Measurements from ENCODE around the gene PICK1.

PICK1 gene

DNA sequence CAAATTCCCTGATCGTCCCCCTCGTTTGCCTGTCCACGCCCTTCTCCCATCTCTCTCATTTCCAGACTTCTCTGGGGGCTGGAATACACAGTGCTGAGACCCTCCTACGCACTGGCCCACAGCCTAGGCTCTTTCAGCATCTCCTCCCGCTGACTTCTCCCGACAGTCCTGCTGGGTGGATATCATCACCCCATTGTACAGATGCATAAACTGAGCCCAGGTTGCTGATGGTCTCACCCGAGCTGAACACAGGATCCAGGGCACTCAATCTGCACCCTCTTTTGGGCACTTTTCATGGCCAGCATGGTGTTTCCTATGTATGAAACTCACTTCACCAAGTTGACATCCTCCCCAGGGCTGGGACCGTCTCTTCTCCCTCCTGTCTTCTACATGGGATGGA, 31.7 kb upstream of the PICK1 start (continued):
- TF ChIP-seq ZBTB20 (tag by site-specific recombination; IDR thresholded peaks at IDR 0.05): no peak

DNA sequence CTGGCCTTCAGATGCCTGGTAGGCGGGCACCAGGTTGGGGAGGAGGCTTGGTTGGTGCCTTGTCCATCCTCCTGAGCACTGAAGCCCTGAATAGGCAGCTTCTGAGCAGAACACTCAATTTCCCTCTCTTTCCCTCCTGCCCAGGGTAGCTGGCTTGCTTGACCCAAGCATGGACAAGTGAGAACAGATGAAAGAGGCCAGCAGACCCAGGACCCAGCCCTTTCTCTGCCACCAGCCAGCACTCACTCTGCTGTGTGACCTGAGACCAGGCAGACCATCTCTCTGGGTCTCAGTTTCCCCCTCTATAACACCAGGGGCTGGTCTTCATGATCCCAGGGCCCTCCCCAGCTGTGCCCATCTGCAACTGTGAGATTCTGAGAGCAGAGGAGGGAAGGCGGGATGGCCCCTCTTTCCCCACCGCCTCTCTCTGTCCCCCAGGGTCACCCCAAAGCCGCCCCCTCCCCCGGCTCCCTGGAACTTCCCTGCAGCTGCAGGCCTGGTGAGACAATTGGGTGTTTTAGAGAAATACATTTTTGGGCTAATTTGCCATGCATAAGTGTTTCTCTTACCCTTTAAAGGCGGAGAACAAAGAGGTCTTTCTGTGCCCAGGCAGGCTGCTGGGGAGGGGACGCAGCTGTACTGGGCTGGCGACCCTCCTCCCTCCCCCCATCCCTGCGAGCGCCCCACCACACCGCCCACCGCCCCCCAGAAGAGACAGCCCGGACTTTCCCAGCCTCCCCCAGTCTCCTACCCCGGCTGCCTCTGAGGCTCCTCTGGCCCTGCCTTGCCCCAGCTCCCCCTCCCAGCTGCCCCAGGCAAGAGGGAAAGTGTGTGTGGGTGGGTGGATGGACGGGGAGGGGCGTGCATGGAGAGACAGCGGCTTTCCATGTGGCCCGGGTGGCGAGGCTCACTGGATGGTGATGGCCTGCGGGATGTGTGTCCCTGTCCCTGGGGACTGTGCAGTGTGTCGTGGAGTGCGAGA, 30.8 kb upstream of the PICK1 start:
- no peaks in the 10 kb centered on the region for H3K36me3 ChIP-seq (ENCODE audit: control insufficient read depth in 2 of 2, insufficient read depth in 1 of 2, low read length in 2 of 2)
- CTCF ChIA-PET: no interaction called here

DNA sequence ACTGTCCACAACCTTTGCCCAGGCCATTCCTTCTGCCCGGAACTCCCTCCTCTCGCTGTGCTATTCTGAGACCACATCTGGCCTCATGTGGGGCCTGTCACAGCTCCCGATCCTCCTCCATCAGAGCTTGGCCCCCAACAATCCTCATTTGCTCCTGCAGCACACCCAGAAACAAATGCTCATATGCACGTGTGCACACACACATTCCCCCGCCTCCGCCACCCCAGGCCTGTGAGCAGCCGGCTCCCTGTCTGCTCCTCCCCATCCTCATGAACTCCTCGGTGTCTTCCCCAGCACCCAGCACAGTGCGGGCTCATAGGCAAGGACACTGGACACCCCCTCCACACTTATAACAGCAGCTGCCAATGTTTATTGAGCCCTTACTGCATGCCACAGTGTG, 29.7 kb upstream of the PICK1 start:
- H3K4me1 ChIP-seq (ENCODE audit: control insufficient read depth, insufficient read depth, low read length): no peaks in the 10 kb centered on the region
- CTCF ChIA-PET: interaction anchor here (0.6 to 0.8 kb wide), 2 partner anchors 25 to 385 kb away, joined by 3 read pairs; no protein-coding TSS in a partner anchor
- POLR2A ChIA-PET: no interaction called here
- no peak overlapping the region for H3K4me3 ChIP-seq (ENCODE audit: low read depth, low read length)
- H3K9me3 ChIP-seq (ENCODE audit: control insufficient read depth, insufficient read depth, low read depth, low read length): no peaks in the 10 kb centered on the region
- no peaks in the 10 kb centered on the region for H3K36me3 ChIP-seq (ENCODE audit: control insufficient read depth in 2 of 2, insufficient read depth in 1 of 2, low read length in 2 of 2)
- H3K27ac ChIP-seq (ENCODE audit: extremely low read depth, low read depth, low read length): no peak overlapping the region
- no peak for TF ChIP-seq ZNF37A (tag by site-specific recombination; IDR thresholded peaks at IDR 0.05)
- no peak for TF ChIP-seq ZNF2 (tag by site-specific recombination; IDR thresholded peaks at IDR 0.05)
- TF ChIP-seq ZNF830 (tag by site-specific recombination; IDR thresholded peaks at IDR 0.05; ENCODE audit: low read depth): no peak
- no peak for TF ChIP-seq HOXD13 (CRISPR knock-in tag; IDR thresholded peaks at IDR 0.05; ENCODE audit: borderline replicate concordance)
- no peak for TF ChIP-seq SP3 (tag by site-specific recombination; IDR thresholded peaks at IDR 0.05)
- no peak for TF ChIP-seq ZNF184 (tag by site-specific recombination; IDR thresholded peaks at IDR 0.05)
- no peak for TF ChIP-seq ZNF157 (tag by site-specific recombination; IDR thresholded peaks at IDR 0.05)
- no peak for TF ChIP-seq ZNF561 (tag by site-specific recombination; IDR thresholded peaks at IDR 0.05; ENCODE audit: borderline replicate concordance)
- TF ChIP-seq ZNF664 (tag by site-specific recombination; IDR thresholded peaks at IDR 0.05): peak; percentile 43; the same call in 1 of the 2 replicates
- TF ChIP-seq, protein P1, sequence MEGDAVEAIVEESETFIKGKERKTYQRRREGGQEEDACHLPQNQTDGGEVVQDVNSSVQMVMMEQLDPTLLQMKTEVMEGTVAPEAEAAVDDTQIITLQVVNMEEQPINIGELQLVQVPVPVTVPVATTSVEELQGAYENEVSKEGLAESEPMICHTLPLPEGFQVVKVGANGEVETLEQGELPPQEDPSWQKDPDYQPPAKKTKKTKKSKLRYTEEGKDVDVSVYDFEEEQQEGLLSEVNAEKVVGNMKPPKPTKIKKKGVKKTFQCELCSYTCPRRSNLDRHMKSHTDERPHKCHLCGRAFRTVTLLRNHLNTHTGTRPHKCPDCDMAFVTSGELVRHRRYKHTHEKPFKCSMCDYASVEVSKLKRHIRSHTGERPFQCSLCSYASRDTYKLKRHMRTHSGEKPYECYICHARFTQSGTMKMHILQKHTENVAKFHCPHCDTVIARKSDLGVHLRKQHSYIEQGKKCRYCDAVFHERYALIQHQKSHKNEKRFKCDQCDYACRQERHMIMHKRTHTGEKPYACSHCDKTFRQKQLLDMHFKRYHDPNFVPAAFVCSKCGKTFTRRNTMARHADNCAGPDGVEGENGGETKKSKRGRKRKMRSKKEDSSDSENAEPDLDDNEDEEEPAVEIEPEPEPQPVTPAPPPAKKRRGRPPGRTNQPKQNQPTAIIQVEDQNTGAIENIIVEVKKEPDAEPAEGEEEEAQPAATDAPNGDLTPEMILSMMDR (tag by site-specific recombination; IDR thresholded peaks at IDR 0.05): 0 out of 2 replicates have a peak, but pooled peaks have one; percentile 10
- TF ChIP-seq KLF16 (tag by site-specific recombination; IDR thresholded peaks at IDR 0.05): no peak
- TF ChIP-seq, protein P2, sequence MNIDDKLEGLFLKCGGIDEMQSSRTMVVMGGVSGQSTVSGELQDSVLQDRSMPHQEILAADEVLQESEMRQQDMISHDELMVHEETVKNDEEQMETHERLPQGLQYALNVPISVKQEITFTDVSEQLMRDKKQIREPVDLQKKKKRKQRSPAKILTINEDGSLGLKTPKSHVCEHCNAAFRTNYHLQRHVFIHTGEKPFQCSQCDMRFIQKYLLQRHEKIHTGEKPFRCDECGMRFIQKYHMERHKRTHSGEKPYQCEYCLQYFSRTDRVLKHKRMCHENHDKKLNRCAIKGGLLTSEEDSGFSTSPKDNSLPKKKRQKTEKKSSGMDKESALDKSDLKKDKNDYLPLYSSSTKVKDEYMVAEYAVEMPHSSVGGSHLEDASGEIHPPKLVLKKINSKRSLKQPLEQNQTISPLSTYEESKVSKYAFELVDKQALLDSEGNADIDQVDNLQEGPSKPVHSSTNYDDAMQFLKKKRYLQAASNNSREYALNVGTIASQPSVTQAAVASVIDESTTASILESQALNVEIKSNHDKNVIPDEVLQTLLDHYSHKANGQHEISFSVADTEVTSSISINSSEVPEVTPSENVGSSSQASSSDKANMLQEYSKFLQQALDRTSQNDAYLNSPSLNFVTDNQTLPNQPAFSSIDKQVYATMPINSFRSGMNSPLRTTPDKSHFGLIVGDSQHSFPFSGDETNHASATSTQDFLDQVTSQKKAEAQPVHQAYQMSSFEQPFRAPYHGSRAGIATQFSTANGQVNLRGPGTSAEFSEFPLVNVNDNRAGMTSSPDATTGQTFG (tag by site-specific recombination; IDR thresholded peaks at IDR 0.05; ENCODE audit: borderline replicate concordance): no peak
- no peak for TF ChIP-seq ZNF510 (tag by site-specific recombination; IDR thresholded peaks at IDR 0.05; ENCODE audit: insufficient replicate concordance)

More for the DNA sequence above, 30.8 kb upstream of the PICK1 start:
- no peak overlapping the region for H3K4me3 ChIP-seq (ENCODE audit: low read depth, low read length)
- H3K9me3 ChIP-seq (ENCODE audit: control insufficient read depth, insufficient read depth, low read depth, low read length): no peaks in the 10 kb centered on the region
- POLR2A ChIA-PET: interaction anchor here (0.6 to 0.9 kb wide), 2 partner anchors 26 to 55 kb away, joined by 3 read pairs; no protein-coding TSS in a partner anchor
- H3K27ac ChIP-seq (ENCODE audit: extremely low read depth, low read depth, low read length): no peak overlapping the region
- TF ChIP-seq, protein P3, sequence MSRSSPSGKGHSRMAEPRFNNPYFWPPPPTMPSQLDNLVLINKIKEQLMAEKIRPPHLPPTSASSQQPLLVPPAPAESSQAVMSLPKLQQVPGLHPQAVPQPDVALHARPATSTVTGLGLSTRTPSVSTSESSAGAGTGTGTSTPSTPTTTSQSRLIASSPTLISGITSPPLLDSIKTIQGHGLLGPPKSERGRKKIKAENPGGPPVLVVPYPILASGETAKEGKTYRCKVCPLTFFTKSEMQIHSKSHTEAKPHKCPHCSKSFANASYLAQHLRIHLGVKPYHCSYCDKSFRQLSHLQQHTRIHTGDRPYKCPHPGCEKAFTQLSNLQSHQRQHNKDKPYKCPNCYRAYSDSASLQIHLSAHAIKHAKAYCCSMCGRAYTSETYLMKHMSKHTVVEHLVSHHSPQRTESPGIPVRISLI (tag by site-specific recombination; IDR thresholded peaks at IDR 0.05): no peak
- no peak for TF ChIP-seq ZNF214 (tag by site-specific recombination; IDR thresholded peaks at IDR 0.05; ENCODE audit: borderline replicate concordance)
- peak; percentile 72 for TF ChIP-seq ZFHX2 (tag by site-specific recombination; conservative IDR thresholded peaks at IDR 0.05)
- TF ChIP-seq, protein P4, sequence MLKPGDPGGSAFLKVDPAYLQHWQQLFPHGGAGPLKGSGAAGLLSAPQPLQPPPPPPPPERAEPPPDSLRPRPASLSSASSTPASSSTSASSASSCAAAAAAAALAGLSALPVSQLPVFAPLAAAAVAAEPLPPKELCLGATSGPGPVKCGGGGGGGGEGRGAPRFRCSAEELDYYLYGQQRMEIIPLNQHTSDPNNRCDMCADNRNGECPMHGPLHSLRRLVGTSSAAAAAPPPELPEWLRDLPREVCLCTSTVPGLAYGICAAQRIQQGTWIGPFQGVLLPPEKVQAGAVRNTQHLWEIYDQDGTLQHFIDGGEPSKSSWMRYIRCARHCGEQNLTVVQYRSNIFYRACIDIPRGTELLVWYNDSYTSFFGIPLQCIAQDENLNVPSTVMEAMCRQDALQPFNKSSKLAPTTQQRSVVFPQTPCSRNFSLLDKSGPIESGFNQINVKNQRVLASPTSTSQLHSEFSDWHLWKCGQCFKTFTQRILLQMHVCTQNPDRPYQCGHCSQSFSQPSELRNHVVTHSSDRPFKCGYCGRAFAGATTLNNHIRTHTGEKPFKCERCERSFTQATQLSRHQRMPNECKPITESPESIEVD (tag by site-specific recombination; IDR thresholded peaks at IDR 0.05): no peak
- no peak for TF ChIP-seq ZNF140 (tag by site-specific recombination; IDR thresholded peaks at IDR 0.05)
- TF ChIP-seq, protein P2 (tag by site-specific recombination; IDR thresholded peaks at IDR 0.05; ENCODE audit: borderline replicate concordance): no peak
- TF ChIP-seq ZBTB48 (tag by site-specific recombination; IDR thresholded peaks at IDR 0.05): no peak
- peak; percentile 63; the same call in 1 of the 2 replicates for TF ChIP-seq EGR2 (tag by site-specific recombination; IDR thresholded peaks at IDR 0.05; ENCODE audit: low read depth)
- TF ChIP-seq ZNF623 (tag by site-specific recombination; IDR thresholded peaks at IDR 0.05): no peak
- TF ChIP-seq ZNF248 (tag by site-specific recombination; IDR thresholded peaks at IDR 0.05): no peak
- TF ChIP-seq ZNF660 (tag by site-specific recombination; IDR thresholded peaks at IDR 0.05): no peak
- TF ChIP-seq ZNF341 (tag by site-specific recombination; IDR thresholded peaks at IDR 0.05; ENCODE audit: low read depth): peak; percentile 27; the same call in 1 of the 2 replicates
- H3K4me1 ChIP-seq (ENCODE audit: control insufficient read depth, insufficient read depth, low read length): no peaks in the 10 kb centered on the region
